ENCODE data around the gene ASB7. TPM values are rescaled to one million over a fixed set of nuclear protein-coding genes. Genes with fewer than 3 reads are reported as not detected.
"Not testable (repeated sequence)": the region's sequence is repeated elsewhere in the genome, so short reads cannot be mapped to it uniquely, and the experiment has no call there.

Gene ASB7
- total and polyA plus RNA-seq, 4 donors, result 3.3 to 18.3 (median 10.9) TPM

GRCh38 chr15:100672959-100673358 is 70.6 kb downstream of the ASB7 start:
- Histone ChIP-seq H3K9ac (ENCODE audit: insufficient read depth in 1 of 2, low read length in 2 of 2) (no peak overlapping the region), H3K4me3 (no peak overlapping the region), H3K4me1 (ENCODE audit: control insufficient read depth in 5 of 5, insufficient read depth in 5 of 5, low read length in 5 of 5) (peaks cover 0 to 15% (median 8%) of the 10 kb centered on the region in 5 donors), H3K9me3 (ENCODE audit: control insufficient read depth in 4 of 4, insufficient read depth in 3 of 4, low read length in 3 of 4) (peaks cover 0 to 2% (median 0%) of the 10 kb centered on the region in 4 donors), H3K27ac (ENCODE audit: low read depth in 1 of 2, low read length in 1 of 2) (no peak overlapping the region), H3K36me3 (ENCODE audit: control insufficient read depth in 4 of 4, insufficient read depth in 4 of 4, low read length in 4 of 4) (no peaks in the 10 kb centered on the region), H3K27me3 (ENCODE audit: control insufficient read depth in 3 of 3, insufficient read depth in 3 of 3, low read length in 2 of 3) (no peaks in the 10 kb centered on the region)
- TF ChIP-seq, protein P1, sequence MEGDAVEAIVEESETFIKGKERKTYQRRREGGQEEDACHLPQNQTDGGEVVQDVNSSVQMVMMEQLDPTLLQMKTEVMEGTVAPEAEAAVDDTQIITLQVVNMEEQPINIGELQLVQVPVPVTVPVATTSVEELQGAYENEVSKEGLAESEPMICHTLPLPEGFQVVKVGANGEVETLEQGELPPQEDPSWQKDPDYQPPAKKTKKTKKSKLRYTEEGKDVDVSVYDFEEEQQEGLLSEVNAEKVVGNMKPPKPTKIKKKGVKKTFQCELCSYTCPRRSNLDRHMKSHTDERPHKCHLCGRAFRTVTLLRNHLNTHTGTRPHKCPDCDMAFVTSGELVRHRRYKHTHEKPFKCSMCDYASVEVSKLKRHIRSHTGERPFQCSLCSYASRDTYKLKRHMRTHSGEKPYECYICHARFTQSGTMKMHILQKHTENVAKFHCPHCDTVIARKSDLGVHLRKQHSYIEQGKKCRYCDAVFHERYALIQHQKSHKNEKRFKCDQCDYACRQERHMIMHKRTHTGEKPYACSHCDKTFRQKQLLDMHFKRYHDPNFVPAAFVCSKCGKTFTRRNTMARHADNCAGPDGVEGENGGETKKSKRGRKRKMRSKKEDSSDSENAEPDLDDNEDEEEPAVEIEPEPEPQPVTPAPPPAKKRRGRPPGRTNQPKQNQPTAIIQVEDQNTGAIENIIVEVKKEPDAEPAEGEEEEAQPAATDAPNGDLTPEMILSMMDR (IDR thresholded peaks at IDR 0.05; ENCODE audit: control extremely low read depth, extremely low read depth), result no peak
- no peak for ATAC-seq (ENCODE audit: insufficient read depth, low FRiP score)
- DNase-seq, result no peak
- WGBS, 2 donors, result 83 to 88% methylated on average over 5 of the region's 5 CpGs

GRCh38 chr15:100679151-100679550 is 76.8 kb downstream of the ASB7 start:
- ATAC-seq (ENCODE audit: insufficient read depth, low FRiP score); H3K27ac ChIP-seq (ENCODE audit: low read depth in 1 of 2, low read length in 1 of 2); H3K4me1 ChIP-seq (ENCODE audit: control insufficient read depth in 5 of 5, insufficient read depth in 5 of 5, low read length in 5 of 5); H3K9ac ChIP-seq (ENCODE audit: insufficient read depth in 1 of 2, low read length in 2 of 2); H3K4me3 ChIP-seq; H3K9me3 ChIP-seq (ENCODE audit: control insufficient read depth in 4 of 4, insufficient read depth in 3 of 4, low read length in 3 of 4); H3K36me3 ChIP-seq (ENCODE audit: control insufficient read depth in 4 of 4, insufficient read depth in 4 of 4, low read length in 4 of 4); H3K27me3 ChIP-seq (ENCODE audit: control insufficient read depth in 3 of 3, insufficient read depth in 3 of 3, low read length in 2 of 3); DNase-seq: not testable (repeated sequence)
- 84 to 92% methylated on average over 5 of the region's 5 CpGs for WGBS, 2 donors

DNA sequence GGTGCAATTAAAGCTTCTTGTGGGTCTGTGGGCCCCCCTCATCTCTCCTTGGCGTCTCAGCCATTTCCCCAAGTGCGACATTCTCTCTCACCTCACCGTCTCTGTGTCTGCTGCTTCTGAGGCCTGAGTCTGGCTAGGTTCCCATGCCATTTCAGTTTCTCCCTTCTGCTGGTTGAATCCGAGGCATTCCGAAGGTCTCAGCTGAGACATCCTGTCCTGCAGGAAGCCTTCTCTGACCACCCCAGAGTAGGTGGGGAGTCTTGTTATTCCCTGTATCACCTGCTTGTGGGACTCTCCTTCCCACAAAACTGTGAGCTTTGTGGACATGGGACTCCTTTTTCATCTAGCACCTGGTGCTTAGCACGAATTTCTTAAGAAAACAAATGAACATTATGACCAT is 78.3 kb downstream of the ASB7 start:
- Histone ChIP-seq H3K27me3 (ENCODE audit: control insufficient read depth in 3 of 3, insufficient read depth in 3 of 3, low read length in 2 of 3) (peaks cover 0 to 2% (median 0%) of the 10 kb centered on the region in 3 donors), H3K9me3 (ENCODE audit: control insufficient read depth in 4 of 4, insufficient read depth in 3 of 4, low read length in 3 of 4) (peaks cover 0 to 5% (median 0%) of the 10 kb centered on the region in 4 donors), H3K4me1 (ENCODE audit: control insufficient read depth in 5 of 5, insufficient read depth in 5 of 5, low read length in 5 of 5) (no peaks in the 10 kb centered on the region), H3K36me3 (ENCODE audit: control insufficient read depth in 4 of 4, insufficient read depth in 4 of 4, low read length in 4 of 4) (no peaks in the 10 kb centered on the region), H3K27ac (ENCODE audit: low read depth in 1 of 2, low read length in 1 of 2) (no peak overlapping the region), H3K4me3 (no peak overlapping the region), H3K9ac (ENCODE audit: insufficient read depth in 1 of 2, low read length in 2 of 2) (no peak overlapping the region)
- TF ChIP-seq, protein P1 (IDR thresholded peaks at IDR 0.05; ENCODE audit: control extremely low read depth, extremely low read depth), result no peak
- DNase-seq (no peak), ATAC-seq (ENCODE audit: insufficient read depth, low FRiP score) (no peak)
- WGBS, 2 donors, result 81 to 87% methylated on average over 6 of the region's 6 CpGs

GRCh38 chr15:100681335-100681746 is 79.0 kb downstream of the ASB7 start:
- no peak for ATAC-seq (ENCODE audit: insufficient read depth, low FRiP score)
- Histone ChIP-seq H3K36me3 (ENCODE audit: control insufficient read depth in 4 of 4, insufficient read depth in 4 of 4, low read length in 4 of 4) (no peaks in the 10 kb centered on the region), H3K9ac (ENCODE audit: insufficient read depth in 1 of 2, low read length in 2 of 2) (no peak overlapping the region), H3K27ac (ENCODE audit: low read depth in 1 of 2, low read length in 1 of 2) (no peak overlapping the region), H3K27me3 (ENCODE audit: control insufficient read depth in 3 of 3, insufficient read depth in 3 of 3, low read length in 2 of 3) (peaks cover 0 to 2% (median 0%) of the 10 kb centered on the region in 3 donors), H3K4me1 (ENCODE audit: control insufficient read depth in 5 of 5, insufficient read depth in 5 of 5, low read length in 5 of 5) (peaks cover 0 to 3% (median 0%) of the 10 kb centered on the region in 5 donors), H3K9me3 (ENCODE audit: control insufficient read depth in 4 of 4, insufficient read depth in 3 of 4, low read length in 3 of 4) (peaks cover 0 to 5% (median 0%) of the 10 kb centered on the region in 4 donors), H3K4me3 (no peak overlapping the region)
- TF ChIP-seq, protein P1 (IDR thresholded peaks at IDR 0.05; ENCODE audit: control extremely low read depth, extremely low read depth), result no peak
- 66 to 85% methylated on average over 3 of the region's 3 CpGs for WGBS, 2 donors
- no peak for DNase-seq
